ENCODE results near the gene SNAPIN.
A peak's percentile ranks its signal among the peaks of the same experiment; 100 is the strongest.

SNAPIN gene

DNA sequence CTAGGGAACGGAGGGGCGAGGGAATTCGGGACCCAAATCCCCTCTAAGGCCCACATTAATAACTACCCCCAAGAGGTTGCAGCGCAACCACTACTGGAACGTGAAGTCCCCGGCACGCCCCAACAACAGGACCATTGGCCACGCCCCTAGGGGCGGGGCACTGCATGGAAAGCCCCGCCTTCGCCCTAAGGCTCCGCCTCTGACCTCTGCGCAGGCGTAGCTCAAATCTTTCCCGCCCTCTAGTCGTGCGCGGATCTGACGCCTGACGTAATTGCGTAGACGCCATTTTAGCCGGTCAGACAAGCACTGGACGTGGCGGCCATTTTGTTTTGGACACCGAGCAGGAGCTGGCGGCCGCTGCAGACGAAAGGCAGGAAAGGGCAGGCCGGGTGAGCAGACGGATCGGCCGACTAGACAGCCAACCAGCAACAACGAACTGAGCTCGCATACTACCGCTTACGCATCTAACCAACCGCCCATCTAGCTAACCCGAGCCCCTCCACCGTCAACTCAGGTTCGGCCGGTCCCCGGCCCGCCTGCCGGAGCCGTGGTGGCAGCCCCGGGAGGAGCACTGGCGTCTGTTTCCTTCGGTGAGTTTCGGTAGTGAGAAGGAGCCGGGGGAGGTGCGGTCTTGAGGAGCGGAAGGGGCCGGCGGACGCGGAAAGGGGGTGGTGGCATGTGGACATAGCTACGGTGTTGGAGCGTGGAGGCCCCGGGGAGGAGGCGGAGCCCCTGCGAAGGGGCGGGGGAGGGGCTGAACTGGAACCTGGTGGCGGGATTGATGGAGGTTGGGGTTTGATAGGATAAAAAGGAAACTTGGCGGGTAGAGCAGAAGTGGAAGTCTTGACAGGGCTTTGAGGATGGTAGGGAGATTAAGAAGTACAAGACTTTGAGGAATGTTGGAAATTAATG lies 24.5 kb upstream of the SNAPIN start, which contains the start of gene CHTOP:
Gene CHTOP, plus strand, starts transcription at position 313 of the 912 bp plus-strand sequence. CDS start 2,523 bp downstream, outside the sequence.
- Histone ChIP-seq H3K27me3 (replicated peaks; ENCODE audit: insufficient read depth, low read length) (no peaks in the 10 kb centered on the region), H3K27ac (ENCODE audit: low read length) (peak within 1 kb of the TSS; percentile 95), H3F3A (ENCODE audit: insufficient read depth, low read length) (peaks cover 5% of the 10 kb centered on the region), H3K4me3 (ENCODE audit: low read length) (peak within 1 kb of the TSS; percentile 92), H3K79me2 (ENCODE audit: low read length) (peaks cover 50% of the 10 kb centered on the region), H3K4me1 (ENCODE audit: low read length) (peaks cover 4% of the 10 kb centered on the region; the same call in 1 of the 2 replicates), H3K36me3 (replicated peaks; ENCODE audit: insufficient read depth, low read length) (peaks cover 27% of the 10 kb centered on the region), H3K9me2 (replicated peaks; ENCODE audit: insufficient read depth, low read length) (no peaks in the 10 kb centered on the region), H4K20me1 (ENCODE audit: insufficient read depth, low read length) (no peaks in the 10 kb centered on the region), H3K4me2 (ENCODE audit: low read depth, low read length) (peak within 1 kb of the TSS; percentile 64; the same call in 1 of the 2 replicates), H3K9ac (ENCODE audit: low read length) (peak within 1 kb of the TSS; percentile 99), H2AFZ (ENCODE audit: low read length) (peak within 1 kb of the TSS; percentile 27), H3K9me3 (replicated peaks; ENCODE audit: insufficient read depth, low read length) (no peaks in the 10 kb centered on the region)
- no peak for TF ChIP-seq EZH2phosphoT487 (IDR thresholded peaks at IDR 0.05; ENCODE audit: low read length)
- TF ChIP-seq, protein P1, sequence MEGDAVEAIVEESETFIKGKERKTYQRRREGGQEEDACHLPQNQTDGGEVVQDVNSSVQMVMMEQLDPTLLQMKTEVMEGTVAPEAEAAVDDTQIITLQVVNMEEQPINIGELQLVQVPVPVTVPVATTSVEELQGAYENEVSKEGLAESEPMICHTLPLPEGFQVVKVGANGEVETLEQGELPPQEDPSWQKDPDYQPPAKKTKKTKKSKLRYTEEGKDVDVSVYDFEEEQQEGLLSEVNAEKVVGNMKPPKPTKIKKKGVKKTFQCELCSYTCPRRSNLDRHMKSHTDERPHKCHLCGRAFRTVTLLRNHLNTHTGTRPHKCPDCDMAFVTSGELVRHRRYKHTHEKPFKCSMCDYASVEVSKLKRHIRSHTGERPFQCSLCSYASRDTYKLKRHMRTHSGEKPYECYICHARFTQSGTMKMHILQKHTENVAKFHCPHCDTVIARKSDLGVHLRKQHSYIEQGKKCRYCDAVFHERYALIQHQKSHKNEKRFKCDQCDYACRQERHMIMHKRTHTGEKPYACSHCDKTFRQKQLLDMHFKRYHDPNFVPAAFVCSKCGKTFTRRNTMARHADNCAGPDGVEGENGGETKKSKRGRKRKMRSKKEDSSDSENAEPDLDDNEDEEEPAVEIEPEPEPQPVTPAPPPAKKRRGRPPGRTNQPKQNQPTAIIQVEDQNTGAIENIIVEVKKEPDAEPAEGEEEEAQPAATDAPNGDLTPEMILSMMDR (IDR thresholded peaks at IDR 0.05; ENCODE audit: low read length), result no peak
- TF ChIP-seq EZH2 (optimal IDR thresholded peaks at IDR 0.05; ENCODE audit: low read depth, low read length), result no peak
- DNase-seq, result peak; percentile 100

DNA sequence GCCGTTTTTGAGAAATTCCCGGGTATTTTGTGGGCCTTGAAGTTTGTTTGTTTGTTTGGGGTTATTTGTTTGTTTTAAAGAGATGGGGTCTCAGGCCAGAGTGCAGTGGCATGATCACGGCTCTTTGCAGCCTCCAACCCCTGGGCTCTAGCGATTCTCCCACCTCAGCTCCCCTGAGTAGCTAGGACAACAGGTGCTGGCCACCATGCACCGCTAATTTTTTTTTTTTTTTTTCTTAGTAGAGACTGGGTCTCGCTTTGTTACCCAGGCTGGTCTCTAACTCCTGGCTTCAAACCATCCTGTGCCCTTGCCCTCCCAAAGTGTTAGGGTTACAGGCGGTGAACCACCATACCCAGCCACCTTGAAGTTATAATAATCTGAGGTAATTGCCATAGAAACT lies 22.6 kb upstream of the SNAPIN start:
- peaks cover 37% of the 10 kb centered on the region for H3K36me3 ChIP-seq (replicated peaks; ENCODE audit: insufficient read depth, low read length)
- H3K4me2 ChIP-seq (ENCODE audit: low read depth, low read length), result no peak overlapping the region
- peaks cover 69% of the 10 kb centered on the region for H3K79me2 ChIP-seq (ENCODE audit: low read length)
- peaks cover 4% of the 10 kb centered on the region; the same call in 1 of the 2 replicates for H3K4me1 ChIP-seq (ENCODE audit: low read length)
- no peak overlapping the region for H2AFZ ChIP-seq (ENCODE audit: low read length)
- no peaks in the 10 kb centered on the region for H4K20me1 ChIP-seq (ENCODE audit: insufficient read depth, low read length)
- TF ChIP-seq EZH2phosphoT487 (IDR thresholded peaks at IDR 0.05; ENCODE audit: low read length) (no peak), EZH2 (optimal IDR thresholded peaks at IDR 0.05; ENCODE audit: low read depth, low read length) (no peak)
- TF ChIP-seq, protein P1 (IDR thresholded peaks at IDR 0.05; ENCODE audit: low read length), result no peak
- no peak for DNase-seq
- no peak overlapping the region for H3K4me3 ChIP-seq (ENCODE audit: low read length)
- no peak overlapping the region for H3K9ac ChIP-seq (ENCODE audit: low read length)
- no peak overlapping the region for H3K27ac ChIP-seq (ENCODE audit: low read length)
- no peaks in the 10 kb centered on the region for H3K9me3 ChIP-seq (replicated peaks; ENCODE audit: insufficient read depth, low read length)
- H3F3A ChIP-seq (ENCODE audit: insufficient read depth, low read length), result peaks cover 5% of the 10 kb centered on the region
- H3K9me2 ChIP-seq (replicated peaks; ENCODE audit: insufficient read depth, low read length), result no peaks in the 10 kb centered on the region
- no peaks in the 10 kb centered on the region for H3K27me3 ChIP-seq (replicated peaks; ENCODE audit: insufficient read depth, low read length)

DNA sequence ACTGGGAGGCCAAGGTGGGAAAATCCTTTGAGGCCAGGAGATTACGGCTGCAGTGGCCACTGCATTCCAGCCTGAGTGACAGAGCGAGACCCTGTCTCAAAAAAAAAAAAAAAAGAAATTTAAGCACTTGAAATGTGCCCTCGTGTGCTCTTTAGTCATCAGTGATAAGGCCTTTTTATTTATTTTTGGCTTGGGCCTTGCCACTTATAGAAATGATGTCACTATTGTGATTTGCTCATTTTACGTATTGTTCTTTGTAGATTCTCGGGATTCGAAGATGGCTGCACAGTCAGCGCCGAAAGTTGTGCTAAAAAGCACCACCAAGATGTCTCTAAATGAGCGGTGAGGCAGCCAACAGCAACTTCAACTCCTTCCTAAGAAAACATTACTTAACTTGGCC lies 22.2 kb upstream of the SNAPIN start:
- no peak for TF ChIP-seq EZH2phosphoT487 (IDR thresholded peaks at IDR 0.05; ENCODE audit: low read length)
- TF ChIP-seq, protein P1 (IDR thresholded peaks at IDR 0.05; ENCODE audit: low read length), result no peak
- no peak for TF ChIP-seq EZH2 (optimal IDR thresholded peaks at IDR 0.05; ENCODE audit: low read depth, low read length)
- H4K20me1 ChIP-seq (ENCODE audit: insufficient read depth, low read length), result no peaks in the 10 kb centered on the region
- no peak overlapping the region for H3K9ac ChIP-seq (ENCODE audit: low read length)
- H3K4me3 ChIP-seq (ENCODE audit: low read length), result no peak overlapping the region
- no peaks in the 10 kb centered on the region for H3K9me3 ChIP-seq (replicated peaks; ENCODE audit: insufficient read depth, low read length)
- no peak overlapping the region for H2AFZ ChIP-seq (ENCODE audit: low read length)
- no peaks in the 10 kb centered on the region for H3K9me2 ChIP-seq (replicated peaks; ENCODE audit: insufficient read depth, low read length)
- H3K27ac ChIP-seq (ENCODE audit: low read length), result no peak overlapping the region
- H3K4me2 ChIP-seq (ENCODE audit: low read depth, low read length), result no peak overlapping the region
- no peaks in the 10 kb centered on the region for H3K27me3 ChIP-seq (replicated peaks; ENCODE audit: insufficient read depth, low read length)
- peaks cover 42% of the 10 kb centered on the region for H3K36me3 ChIP-seq (replicated peaks; ENCODE audit: insufficient read depth, low read length)
- peaks cover 5% of the 10 kb centered on the region for H3F3A ChIP-seq (ENCODE audit: insufficient read depth, low read length)
- H3K4me1 ChIP-seq (ENCODE audit: low read length), result peaks cover 4% of the 10 kb centered on the region; the same call in 1 of the 2 replicates
- peaks cover 73% of the 10 kb centered on the region for H3K79me2 ChIP-seq (ENCODE audit: low read length)
- no peak for DNase-seq

Measured in MM.1S (cell line).